GM20000 (cell line): ENCODE data around the gene PARP15.
A peak's percentile ranks its signal among the peaks of the same experiment; 100 is the strongest.

Source experiments
- DNase-seq: peaks from one replicate; pipeline ENCODE4 v3.0.0; 2012; ENCODE audit warnings: low spot score
- CTCF ChIP-seq: IDR thresholded peaks from 2 replicates; pipeline ENCODE4 v1.5.1; 2012; ENCODE audit warnings: mild to moderate bottlenecking, control low read depth; ENCODE audit errors: extremely low read depth, missing control alignments

Gene PARP15

GRCh38 chr3:122572940-122573412 lies 4.5 kb upstream of the PARP15 start:
- TF ChIP-seq CTCF = no peak
- DNase-seq = peak; percentile 54

GRCh38 chr3:122576174-122576940 lies 1.1 kb upstream of the PARP15 start:
- TF ChIP-seq CTCF = no peak
- DNase-seq = peak; percentile 84

- no peak for DNase-seq
- no peak for TF ChIP-seq CTCF
These were observed 755 bp downstream of the PARP15 start for GRCh38 chr3:122578069-122578740.

DNA sequence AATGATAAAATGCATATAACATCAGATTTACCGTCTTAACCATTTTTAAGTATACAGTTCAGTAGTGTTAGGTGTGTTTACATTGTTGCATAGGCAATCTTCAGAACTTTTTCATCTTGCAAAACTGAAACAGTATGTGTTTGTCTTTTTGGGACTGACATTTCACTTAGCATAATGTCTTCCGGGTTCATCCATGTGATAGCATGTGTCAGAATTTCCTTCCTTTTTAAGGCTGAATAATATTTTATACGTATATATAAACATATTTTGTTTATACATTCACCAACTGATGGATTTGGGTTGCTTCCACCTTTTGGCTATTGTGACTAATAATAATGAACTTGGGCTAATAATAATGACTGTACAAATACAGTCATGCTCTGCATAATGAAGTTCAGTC lies 3.0 kb downstream of the PARP15 start:
- no peak for DNase-seq
- no peak for TF ChIP-seq CTCF

GRCh38 chr3:122581622-122582021 lies 4.2 kb downstream of the PARP15 start:
- no peak for DNase-seq
- no peak for TF ChIP-seq CTCF

DNA sequence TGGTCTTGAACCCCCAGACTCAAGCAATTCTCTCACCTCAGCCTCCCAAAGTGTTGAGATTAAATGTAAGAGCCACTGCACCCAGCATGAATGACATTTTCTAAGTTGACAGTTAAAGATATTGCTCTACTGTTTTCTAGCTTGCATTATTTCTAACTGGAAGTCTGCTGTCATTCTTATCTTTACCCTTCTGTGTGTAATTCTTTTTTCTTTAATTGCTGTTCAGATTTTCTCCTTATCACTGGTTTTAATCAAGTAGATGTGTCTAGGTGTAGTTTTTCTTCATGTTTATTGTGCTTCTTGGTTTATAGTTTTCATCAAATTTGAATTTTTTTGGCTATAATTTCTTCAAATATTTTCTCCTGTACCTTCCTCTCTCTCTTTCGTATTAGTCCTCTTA lies 4.9 kb downstream of the PARP15 start:
- no peak for TF ChIP-seq CTCF

DNA sequence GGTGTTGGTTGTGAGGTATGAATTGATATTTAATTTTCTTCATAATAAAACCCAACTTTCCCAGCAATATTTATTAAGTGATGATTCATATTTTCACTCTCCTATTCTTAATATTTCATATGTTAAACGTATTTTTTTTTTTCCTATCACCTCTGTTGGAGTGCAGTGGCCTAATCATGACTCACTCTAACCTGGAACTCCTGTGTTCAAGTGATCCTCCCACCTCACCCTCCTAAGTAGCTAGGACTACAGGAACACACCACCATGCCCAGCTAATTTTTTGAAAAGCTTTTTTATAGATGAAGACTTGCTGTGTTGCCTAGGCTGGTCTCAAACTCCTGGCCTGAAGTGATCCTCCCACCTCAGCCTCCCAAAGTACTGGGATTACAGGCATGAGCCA lies 8.6 kb downstream of the PARP15 start:
- TF ChIP-seq CTCF = no peak
- DNase-seq = no peak

More for the DNA sequence above, 4.9 kb downstream of the PARP15 start:
- no peak for DNase-seq
